ENCODE measurements around the gene PRELID3B.

PRELID3B gene
- long read RNA-seq, transcript PRELID3B-202 (5 exons, 943 nt) = minor isoform, 26 of 991 reads
- long read RNA-seq, transcript PRELID3B-201 (6 exons, 2,626 nt) = major isoform, 869 of 991 reads
- long read RNA-seq, transcript PRELID3B-203 (6 exons, 704 nt) = minor isoform, 14 of 991 reads
- long read RNA-seq, partial matches to known transcripts = 6 of 991 reads
- long read RNA-seq, other reads (novel, unspliced or antisense) = 75 of 991 reads

GRCh38 chr20:59042151-59042795 lies at the start of gene PRELID3B:
TSS of gene PRELID3B (minus strand) at chr20:59042786. CDS start at chr20:59042730, 56 bp downstream.
- DNase-seq (ENCODE audit: low read depth in 1 of 2, low spot score in 1 of 2) = peak in 1 of 2 experiments; percentile 32

GRCh38 chr20:59087829-59088433 lies 45.3 kb upstream of the PRELID3B start:
- no peak overlapping the region for H3K4me3 ChIP-seq (replicated peaks; ENCODE audit: insufficient read depth, low read length)
- H3K27me3 ChIP-seq (ENCODE audit: insufficient read depth, poor library complexity, severe bottlenecking) = peaks cover 5% of the 10 kb centered on the region
- H3K27ac ChIP-seq (replicated peaks) = no peak overlapping the region
- TF ChIP-seq CTCF (IDR thresholded peaks at IDR 0.05; ENCODE audit: insufficient read depth, low read length) (peak; percentile 76), REST (IDR thresholded peaks at IDR 0.05; ENCODE audit: insufficient replicate concordance, low read depth) (no peak)
- peak; percentile 25 to 68 for DNase-seq (ENCODE audit: low read depth in 1 of 2, low spot score in 1 of 2)

More at GRCh38 chr20:59042151-59042795, at the start of gene PRELID3B:
- TF ChIP-seq GABPA (IDR thresholded peaks at IDR 0.05; ENCODE audit: low read depth) (no peak), POLR2AphosphoS5 (IDR thresholded peaks at IDR 0.05; ENCODE audit: low read depth) (peak; percentile 4; the same call in 1 of the 2 replicates)
- Histone ChIP-seq H3K4me3 (replicated peaks; ENCODE audit: insufficient read depth, low read length) (peak within 1 kb of the TSS; percentile 90), H3K27me3 (ENCODE audit: insufficient read depth, poor library complexity, severe bottlenecking) (no peaks in the 10 kb centered on the region), H3K27ac (replicated peaks) (peak within 1 kb of the TSS; percentile 89)

- H3K27me3 ChIP-seq (ENCODE audit: insufficient read depth, poor library complexity, severe bottlenecking) = peaks cover 6% of the 10 kb centered on the region
- TF ChIP-seq REST (IDR thresholded peaks at IDR 0.05; ENCODE audit: insufficient replicate concordance, low read depth) = no peak
- TF ChIP-seq POLR2AphosphoS5 (IDR thresholded peaks at IDR 0.05; ENCODE audit: low read depth) = no peak
- TF ChIP-seq SPI1 (IDR thresholded peaks at IDR 0.05; ENCODE audit: borderline replicate concordance, low read depth) = no peak
- no peak for TF ChIP-seq CTCF (IDR thresholded peaks at IDR 0.05; ENCODE audit: insufficient read depth, low read length)
- no peak for TF ChIP-seq GABPA (IDR thresholded peaks at IDR 0.05; ENCODE audit: low read depth)
- no peak overlapping the region for H3K4me3 ChIP-seq (replicated peaks; ENCODE audit: insufficient read depth, low read length)
- DNase-seq (ENCODE audit: low read depth in 1 of 2, low spot score in 1 of 2) = no peak
- no peak overlapping the region for H3K27ac ChIP-seq (replicated peaks)
Observed at GRCh38 chr20:59086923-59087322, 44.3 kb upstream of the PRELID3B start.

GRCh38 chr20:59084041-59084850 lies 41.7 kb upstream of the PRELID3B start:
- Histone ChIP-seq H3K27me3 (ENCODE audit: insufficient read depth, poor library complexity, severe bottlenecking) (peaks cover 6% of the 10 kb centered on the region), H3K4me3 (replicated peaks; ENCODE audit: insufficient read depth, low read length) (no peak overlapping the region), H3K27ac (replicated peaks) (no peak overlapping the region)
- no peak for DNase-seq (ENCODE audit: low read depth in 1 of 2, low spot score in 1 of 2)
- TF ChIP-seq CTCF (IDR thresholded peaks at IDR 0.05; ENCODE audit: insufficient read depth, low read length) (no peak), SPI1 (IDR thresholded peaks at IDR 0.05; ENCODE audit: borderline replicate concordance, low read depth) (no peak), GABPA (IDR thresholded peaks at IDR 0.05; ENCODE audit: low read depth) (no peak), POLR2AphosphoS5 (IDR thresholded peaks at IDR 0.05; ENCODE audit: low read depth) (no peak), REST (IDR thresholded peaks at IDR 0.05; ENCODE audit: insufficient replicate concordance, low read depth) (no peak)

Data from HL-60 (cell line).